NCI-H2196 treated with DMSO at 0.1 percent for 48 hours (cell line): ENCODE measurements around the gene KPRP.

Source experiments
- DNase-seq: peaks from one replicate; lab custom pipeline; 2025; ENCODE audit not compliant: unreplicated experiment; lab: John Stamatoyannopoulos, UW

KPRP gene

GRCh38 chr1:152768847-152769533 lies 11.2 kb downstream of the KPRP start:
- no peak for DNase-seq

DNA sequence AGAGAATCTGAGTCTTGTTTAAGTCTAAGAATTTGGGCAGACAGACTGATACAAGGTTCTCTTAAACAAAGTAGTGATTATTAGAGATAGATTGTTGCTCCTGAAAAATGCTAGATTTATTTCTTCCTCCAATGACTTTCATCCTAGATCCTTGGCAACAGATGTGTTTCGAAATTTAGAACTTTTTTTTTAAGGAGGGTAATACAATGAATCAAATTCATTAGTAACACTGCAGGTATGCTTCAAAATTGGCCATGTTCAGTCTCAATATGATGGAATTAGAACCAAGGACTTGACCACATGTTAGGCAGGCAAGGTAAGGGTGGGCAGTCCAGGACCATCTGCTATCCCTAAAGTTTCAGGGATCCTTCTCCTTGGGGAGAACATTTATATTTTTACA lies 12.6 kb downstream of the KPRP start:
- DNase-seq, result no peak

GRCh38 chr1:152774875-152775274 lies 17.1 kb downstream of the KPRP start, which contains the start of gene LCE1F:
Gene LCE1F, plus strand, starts transcription at chr1:152775140. Its CDS starts 1,232 bp downstream, at chr1:152776372.
- DNase-seq, result no peak

DNA sequence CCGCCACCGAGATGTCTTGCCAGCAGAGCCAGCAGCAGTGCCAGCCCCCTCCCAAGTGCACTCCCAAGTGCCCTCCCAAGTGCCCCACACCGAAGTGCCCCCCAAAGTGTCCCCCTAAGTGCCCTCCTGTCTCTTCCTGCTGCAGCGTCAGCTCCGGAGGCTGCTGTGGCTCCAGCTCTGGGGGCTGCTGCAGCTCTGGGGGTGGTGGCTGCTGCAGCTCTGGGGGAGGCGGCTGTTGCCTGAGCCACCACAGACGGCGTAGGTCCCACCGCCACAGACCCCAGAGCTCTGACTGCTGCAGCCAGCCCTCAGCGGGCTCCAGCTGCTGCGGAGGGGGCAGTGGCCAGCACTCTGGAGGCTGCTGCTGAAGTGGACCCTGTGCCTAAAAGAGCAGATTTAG lies 18.5 kb downstream of the KPRP start:
- DNase-seq, result no peak

DNA sequence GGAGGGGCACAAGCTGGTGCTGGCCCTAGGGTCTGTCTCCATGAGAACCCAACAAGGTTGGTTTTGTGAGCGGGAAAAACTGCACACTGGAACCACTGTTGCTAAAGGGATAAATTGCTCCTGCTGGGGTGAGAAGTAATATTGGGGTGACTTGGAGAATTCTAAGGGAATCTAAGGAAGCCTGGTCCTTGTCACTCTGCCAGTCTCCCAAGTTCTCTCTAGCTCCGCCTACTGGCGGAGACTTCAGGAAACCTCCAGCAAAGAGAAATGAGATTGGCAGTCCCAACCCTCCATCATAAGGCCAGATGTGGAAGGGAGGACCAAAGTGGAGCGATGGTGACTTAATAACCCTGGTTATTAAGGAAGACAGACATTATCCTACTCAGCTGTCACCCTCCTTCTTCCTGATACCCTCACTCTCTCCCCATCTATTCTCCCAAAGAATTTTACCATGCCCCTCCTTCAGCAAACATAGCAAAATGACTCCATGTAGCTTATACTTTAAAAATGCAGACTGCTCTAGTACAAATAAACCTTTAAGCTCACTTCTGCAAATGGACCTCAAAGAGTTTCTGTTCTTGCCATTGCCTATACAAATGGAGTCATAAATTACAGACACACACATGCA lies 19.8 kb downstream of the KPRP start:
- no peak for DNase-seq

DNA sequence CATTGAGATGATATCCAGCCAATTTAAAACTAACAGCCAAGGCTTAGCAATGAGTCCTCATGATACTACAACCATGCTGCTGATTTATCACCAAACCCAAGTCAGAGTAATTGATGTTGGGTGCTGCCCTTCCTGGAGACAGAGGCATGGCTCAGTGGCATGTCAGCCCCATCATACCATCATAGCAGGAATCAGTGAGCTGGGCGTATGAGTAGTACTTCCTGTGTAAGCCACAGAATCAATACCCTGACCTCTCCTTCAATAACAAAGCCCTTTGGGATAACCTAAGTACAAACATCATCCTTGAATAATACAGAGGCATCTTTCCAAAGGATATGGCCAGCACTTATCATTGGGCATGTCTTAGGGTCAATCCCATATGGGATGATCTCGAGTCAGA lies 25.3 kb downstream of the KPRP start:
- DNase-seq, result no peak

DNA sequence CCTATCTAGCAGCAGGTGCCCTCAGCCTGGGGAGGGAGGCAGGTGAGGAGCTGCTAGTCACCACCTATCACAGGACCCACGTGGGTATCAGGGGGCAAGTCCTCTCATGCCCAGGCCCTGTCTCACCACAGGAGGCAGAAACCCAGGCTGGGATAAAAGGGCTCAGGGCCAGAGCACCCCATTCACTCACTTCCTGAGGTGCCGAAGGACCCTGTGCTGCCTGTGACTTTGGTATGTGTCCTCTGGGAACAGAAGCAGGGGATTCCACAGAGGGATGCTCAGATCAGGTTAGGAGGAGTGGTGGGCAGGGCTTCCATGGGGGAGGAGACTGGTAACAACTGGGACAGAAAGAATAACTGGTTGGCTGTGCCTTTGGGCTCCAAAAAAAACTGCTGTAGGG lies 28.3 kb downstream of the KPRP start, which contains the start of gene LCE1E:
Gene LCE1E, plus strand, starts transcription at position 181 of the 400 bp plus-strand sequence. CDS start 1,043 bp downstream, outside the sequence.
- no peak for DNase-seq

GRCh38 chr1:152795686-152796085 lies 37.9 kb downstream of the KPRP start:
- no peak for DNase-seq

GRCh38 chr1:152796421-152796820 lies 38.6 kb downstream of the KPRP start, which contains the start of gene LCE1D:
Gene LCE1D, plus strand, starts transcription at chr1:152796721. Its CDS starts 1,074 bp downstream, at chr1:152797795.
- DNase-seq, result no peak

DNA sequence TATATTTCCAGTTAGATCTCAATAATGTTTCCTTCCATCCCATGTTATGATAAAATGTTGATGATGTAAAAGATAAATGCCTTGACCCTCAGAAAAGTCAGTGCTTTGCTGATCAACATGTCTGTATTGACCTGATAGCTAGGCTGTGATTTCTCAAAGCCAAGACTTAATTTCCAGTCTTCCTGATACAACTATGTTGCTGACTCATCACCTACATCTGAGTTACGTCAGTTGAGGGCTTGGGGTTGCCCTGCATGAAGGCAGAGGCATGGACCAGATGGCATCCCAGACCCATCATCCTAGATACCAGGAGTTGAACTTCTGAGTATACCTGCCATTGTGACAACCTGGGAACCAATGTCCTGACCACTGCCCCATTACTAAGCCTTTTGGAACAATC lies 43.5 kb downstream of the KPRP start:
- DNase-seq, result no peak

DNA sequence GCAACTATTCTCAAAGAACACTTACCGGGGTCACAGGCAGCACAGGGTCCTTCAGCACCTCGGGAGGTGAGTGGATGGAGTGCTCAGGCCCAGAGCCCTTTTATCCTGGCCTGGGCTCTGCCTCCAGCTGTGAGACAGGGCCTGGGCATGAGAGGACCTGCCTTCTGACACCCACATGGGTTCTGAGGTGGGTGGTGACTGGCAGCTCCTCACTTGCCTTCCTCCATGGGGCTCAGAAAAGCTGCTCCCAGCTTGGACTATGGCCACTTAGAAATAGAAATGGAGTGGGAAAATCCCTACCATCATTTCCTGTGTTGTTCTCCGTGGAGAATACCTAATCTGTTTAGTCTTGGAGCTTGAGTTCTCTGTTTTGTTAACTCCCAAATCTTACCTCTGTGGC lies 48.8 kb downstream of the KPRP start, which contains the start of gene LCE1C:
Gene LCE1C, minus strand, starts transcription at position 76 of the 400 bp plus-strand sequence. CDS start 1,173 bp downstream, outside the sequence.
- no peak for DNase-seq

- DNase-seq, result no peak
Measured at GRCh38 chr1:152811050-152811449, 53.2 kb downstream of the KPRP start.
